ENCODE measurements around the gene FEM1C.
A peak's percentile ranks its signal among the peaks of the same experiment; 100 is the strongest.

The FEM1C gene

DNA sequence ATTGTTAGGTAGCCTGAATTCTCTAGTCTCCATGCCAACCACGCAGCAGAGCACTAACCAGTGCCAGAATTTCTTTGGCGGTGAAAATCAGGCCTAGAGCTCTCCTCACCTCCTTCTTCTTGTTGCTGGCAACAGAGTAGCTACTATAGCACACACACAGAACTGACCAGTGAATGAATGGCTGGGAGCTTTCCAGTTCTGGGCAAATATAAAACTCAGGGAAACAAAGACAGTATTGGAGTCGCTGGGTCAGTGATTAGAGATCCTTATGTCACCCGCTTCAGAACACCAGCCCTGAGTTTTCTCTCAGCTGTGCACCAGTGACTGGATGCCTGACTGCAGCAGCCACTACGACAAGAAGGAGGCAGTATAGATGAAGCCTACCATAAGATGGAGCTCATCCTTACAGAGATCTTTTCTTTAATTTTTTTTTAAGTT lies 26.9 kb upstream of the FEM1C start:
- Mint-ChIP-seq H3K36me3 (no peaks in the 10 kb centered on the region), H3K4me3 (no peak overlapping the region), H3K27me3 (peaks cover 5% of the 10 kb centered on the region), H3K27ac (no peak overlapping the region), H3K9me3 (no peaks in the 10 kb centered on the region), H3K4me1 (peaks cover 4% of the 10 kb centered on the region)

DNA sequence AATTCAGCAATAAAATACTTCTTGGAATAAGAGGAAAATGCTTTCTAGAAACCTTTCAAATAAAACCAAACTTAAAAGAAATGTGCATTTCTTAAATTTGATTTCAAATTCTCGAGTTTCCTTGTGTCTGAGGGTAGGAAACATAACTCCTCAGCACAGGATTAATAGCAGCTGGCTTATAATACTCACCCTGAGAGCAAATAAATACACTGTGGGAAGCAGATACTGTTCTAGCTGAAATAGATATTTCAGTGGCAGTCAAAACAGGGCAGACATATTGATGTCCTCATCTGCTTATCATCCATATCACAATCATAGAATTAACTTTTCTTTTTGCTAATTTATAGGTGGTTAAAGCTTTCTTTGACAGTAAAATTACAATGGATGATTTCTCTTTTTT lies 24.1 kb upstream of the FEM1C start:
- Mint-ChIP-seq H3K27ac (no peak overlapping the region), H3K9me3 (no peaks in the 10 kb centered on the region), H3K36me3 (no peaks in the 10 kb centered on the region), H3K27me3 (peaks cover 4% of the 10 kb centered on the region), H3K4me1 (no peaks in the 10 kb centered on the region), H3K4me3 (no peak overlapping the region)

DNA sequence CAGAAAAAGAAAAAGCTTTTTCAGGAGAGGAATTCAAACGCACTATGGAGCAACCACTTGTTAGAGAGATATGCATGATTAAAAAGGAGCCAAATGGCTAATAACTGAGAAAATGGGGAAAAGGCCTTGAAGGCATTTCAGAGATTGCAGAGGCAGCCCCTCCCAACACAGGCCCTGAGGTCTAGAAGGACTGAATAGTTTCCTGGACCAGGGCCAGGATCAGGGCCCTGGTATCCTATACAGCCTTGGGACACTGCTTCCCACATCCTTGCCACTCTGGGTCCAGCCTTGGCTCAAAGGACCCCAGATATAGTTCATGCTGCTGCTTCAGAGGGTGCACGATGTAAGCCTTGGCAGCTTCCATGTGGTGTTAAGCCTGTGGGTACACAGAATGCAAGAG lies 20.7 kb upstream of the FEM1C start:
- Mint-ChIP-seq H3K9me3 (no peaks in the 10 kb centered on the region), H3K27ac (no peak overlapping the region), H3K36me3 (no peaks in the 10 kb centered on the region), H3K4me3 (no peak overlapping the region), H3K27me3 (peaks cover 6% of the 10 kb centered on the region), H3K4me1 (no peaks in the 10 kb centered on the region)

DNA sequence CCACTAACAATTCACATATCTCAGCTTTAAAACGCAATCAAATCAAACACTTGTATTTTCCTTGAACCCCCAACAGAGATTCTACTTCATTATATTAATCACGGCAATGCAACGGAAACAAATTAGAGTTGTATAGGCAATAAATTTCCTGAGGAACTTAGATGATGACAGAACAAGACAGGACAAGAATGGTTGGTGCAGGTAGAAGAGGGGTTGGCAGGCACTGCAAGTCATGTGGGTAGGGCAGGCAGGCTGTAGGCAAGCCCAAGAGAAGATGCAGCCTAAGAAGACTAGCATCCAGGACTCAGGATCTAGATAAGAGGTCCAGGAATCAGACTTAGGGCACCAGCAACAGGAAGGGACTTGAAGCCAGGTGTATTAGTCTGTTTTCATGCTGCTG lies 16.6 kb upstream of the FEM1C start:
- H3K4me1 Mint-ChIP-seq: peaks cover 15% of the 10 kb centered on the region
- H3K9me3 Mint-ChIP-seq: no peaks in the 10 kb centered on the region
- H3K27me3 Mint-ChIP-seq: peaks cover 3% of the 10 kb centered on the region
- no peak overlapping the region for H3K27ac Mint-ChIP-seq
- no peak overlapping the region for H3K4me3 Mint-ChIP-seq
- H3K36me3 Mint-ChIP-seq: no peaks in the 10 kb centered on the region

DNA sequence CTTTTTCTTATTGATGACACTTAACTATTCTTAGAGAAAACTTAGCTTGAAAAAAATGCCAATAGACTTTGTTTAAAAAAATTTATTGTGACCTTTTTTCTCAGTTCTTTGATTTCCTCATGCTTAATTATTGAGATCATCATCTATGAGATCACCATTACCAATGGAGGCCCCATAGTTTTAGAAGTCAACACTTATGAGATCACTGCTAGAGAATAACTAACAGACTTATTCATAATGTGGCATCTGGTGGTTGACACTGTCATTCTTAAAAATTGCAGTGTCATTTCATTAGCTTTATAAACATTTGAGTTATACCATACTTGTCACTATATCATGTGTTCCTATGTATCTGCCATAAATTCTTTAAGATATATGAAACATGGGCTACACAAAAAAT lies 14.9 kb upstream of the FEM1C start:
- no peak overlapping the region for H3K4me3 Mint-ChIP-seq
- H3K9me3 Mint-ChIP-seq: no peaks in the 10 kb centered on the region
- no peaks in the 10 kb centered on the region for H3K36me3 Mint-ChIP-seq
- peaks cover 3% of the 10 kb centered on the region for H3K27me3 Mint-ChIP-seq
- H3K4me1 Mint-ChIP-seq: peaks cover 15% of the 10 kb centered on the region
- no peak overlapping the region for H3K27ac Mint-ChIP-seq

DNA sequence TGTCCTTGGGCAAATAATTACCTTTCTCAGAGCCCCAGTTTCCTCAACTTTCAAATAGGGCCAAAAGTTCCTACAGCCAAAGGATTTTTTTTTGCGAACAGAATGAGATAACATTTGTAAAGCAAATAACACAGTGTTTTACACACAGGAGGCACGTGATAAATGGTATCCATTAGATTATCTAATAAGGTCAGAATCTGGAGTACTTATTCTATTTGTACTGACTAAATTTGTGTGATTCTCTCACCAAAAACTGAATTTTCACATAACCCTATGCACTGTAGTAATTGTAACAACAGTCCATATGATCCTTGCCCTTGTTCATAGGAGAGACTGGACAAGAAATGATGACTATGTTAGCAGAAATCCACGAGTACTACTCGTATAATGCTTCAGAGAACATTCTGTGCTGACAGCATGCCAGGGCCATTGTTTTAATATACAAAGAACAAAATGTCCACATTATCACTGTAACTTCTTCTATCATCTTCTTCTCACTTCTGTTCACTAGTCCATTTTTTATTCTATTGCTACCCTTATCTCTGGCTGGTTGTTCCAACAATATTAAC lies 13.9 kb upstream of the FEM1C start:
- Mint-ChIP-seq H3K27me3 (peaks cover 3% of the 10 kb centered on the region), H3K4me3 (no peak overlapping the region), H3K27ac (peak overlapping the region; percentile 38), H3K9me3 (no peaks in the 10 kb centered on the region), H3K36me3 (no peaks in the 10 kb centered on the region), H3K4me1 (peaks cover 15% of the 10 kb centered on the region)

DNA sequence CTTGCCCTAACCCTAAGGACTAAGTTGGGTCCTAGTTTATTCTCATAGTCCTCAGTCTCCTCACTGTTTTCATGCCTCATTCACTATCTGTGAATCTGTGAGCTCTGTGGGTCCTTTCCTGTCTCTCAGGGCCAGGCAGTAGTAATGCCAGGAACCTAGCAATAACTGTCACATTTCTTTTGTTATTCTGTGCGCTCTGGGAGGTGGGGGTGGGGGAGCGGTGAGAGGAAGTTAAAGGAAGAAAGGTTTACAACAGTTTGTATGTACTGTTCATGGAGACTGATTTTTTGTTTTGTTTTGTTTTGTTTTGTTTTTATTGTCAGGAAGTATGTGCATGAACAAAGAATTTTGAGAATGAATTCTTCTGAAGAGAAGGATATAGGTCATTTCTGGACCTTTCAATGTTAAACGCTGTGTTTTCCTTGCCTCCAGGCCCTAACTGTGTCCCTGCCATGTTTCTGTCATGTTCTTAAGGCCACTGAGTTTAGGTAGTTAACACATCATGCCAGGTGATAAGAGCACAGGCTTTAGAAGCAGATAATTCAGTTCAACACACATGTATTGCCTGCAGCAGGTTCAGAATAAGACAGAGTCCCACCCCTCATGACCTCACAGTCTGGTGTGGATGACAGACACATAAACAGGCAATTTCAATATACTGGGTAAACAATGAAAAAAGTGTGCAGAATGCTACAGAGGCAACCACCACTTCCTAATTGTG lies 13.3 kb upstream of the FEM1C start:
- Mint-ChIP-seq H3K27me3 (no peaks in the 10 kb centered on the region), H3K36me3 (peaks cover 2% of the 10 kb centered on the region), H3K4me1 (peaks cover 15% of the 10 kb centered on the region), H3K4me3 (no peak overlapping the region), H3K27ac (peak overlapping the region; percentile 38), H3K9me3 (no peaks in the 10 kb centered on the region)

DNA sequence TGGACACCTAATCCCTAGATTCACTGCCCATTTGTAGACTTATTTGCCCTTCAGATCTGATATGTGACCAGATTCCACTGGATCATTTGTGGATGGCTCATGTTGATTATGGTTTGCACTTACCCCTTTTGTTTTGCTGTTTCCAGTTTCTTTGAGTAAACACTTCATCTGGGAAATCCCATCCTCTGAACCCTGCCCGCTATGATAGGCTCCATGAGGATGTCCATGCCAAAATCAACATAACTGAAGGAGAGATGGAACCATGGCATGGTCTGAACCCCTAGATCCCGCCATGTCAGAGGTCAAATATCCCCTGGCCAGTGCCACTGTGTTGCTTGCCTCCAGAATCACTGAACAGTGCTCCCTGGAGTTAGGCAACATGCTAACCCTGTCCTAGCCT lies 11.7 kb upstream of the FEM1C start:
- H3K4me1 Mint-ChIP-seq: peaks cover 15% of the 10 kb centered on the region
- H3K36me3 Mint-ChIP-seq: peaks cover 2% of the 10 kb centered on the region
- no peaks in the 10 kb centered on the region for H3K27me3 Mint-ChIP-seq
- H3K4me3 Mint-ChIP-seq: no peak overlapping the region
- no peak overlapping the region for H3K27ac Mint-ChIP-seq
- H3K9me3 Mint-ChIP-seq: no peaks in the 10 kb centered on the region

DNA sequence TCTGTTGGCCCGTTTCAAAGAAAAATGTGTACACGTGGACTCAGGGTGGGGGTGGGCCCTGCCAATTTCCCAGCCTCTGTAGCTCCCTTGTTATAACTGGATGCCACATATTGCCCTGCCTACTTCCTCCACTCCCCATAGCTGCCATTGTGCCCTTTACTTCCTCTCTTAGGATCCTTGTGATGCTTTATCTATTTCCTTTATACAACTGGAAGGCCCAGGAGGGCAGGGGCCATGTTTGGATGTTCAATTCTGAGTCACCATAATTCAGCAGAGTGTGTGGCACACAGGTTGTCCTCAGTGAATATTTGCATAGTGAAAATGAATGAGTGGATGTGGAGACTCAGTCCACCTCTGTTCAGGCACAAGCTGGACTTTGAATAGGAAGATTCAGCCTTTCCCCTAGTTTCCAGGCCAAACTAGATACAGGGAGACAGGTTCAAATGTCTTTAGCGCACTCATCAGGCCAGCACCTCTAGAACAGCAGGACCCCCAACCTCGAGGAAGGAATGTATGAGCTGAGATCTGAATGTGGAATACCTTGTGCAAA lies 10.6 kb upstream of the FEM1C start:
- H3K4me3 Mint-ChIP-seq: no peak overlapping the region
- peaks cover 2% of the 10 kb centered on the region for H3K36me3 Mint-ChIP-seq
- no peaks in the 10 kb centered on the region for H3K27me3 Mint-ChIP-seq
- no peaks in the 10 kb centered on the region for H3K9me3 Mint-ChIP-seq
- H3K27ac Mint-ChIP-seq: no peak overlapping the region
- H3K4me1 Mint-ChIP-seq: peaks cover 15% of the 10 kb centered on the region

DNA sequence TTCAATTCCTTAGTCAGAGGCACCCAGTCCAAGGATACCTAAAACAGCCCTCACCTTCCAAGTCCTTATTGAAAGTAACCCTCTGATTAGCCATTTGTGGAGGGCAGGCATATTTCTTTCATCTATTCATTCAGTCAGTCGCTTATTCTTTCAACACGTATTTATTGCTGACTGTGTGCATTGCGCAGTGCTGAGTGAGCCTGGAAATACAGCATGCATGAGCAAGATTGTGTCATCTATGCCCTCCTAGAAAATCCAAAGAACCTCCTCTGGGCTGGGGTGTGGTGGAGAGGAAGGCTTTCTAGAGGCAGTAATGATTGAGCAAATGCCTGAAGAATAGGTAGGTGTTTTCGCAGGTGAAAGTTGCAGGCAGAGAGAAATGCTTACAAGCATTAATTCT lies 8.5 kb upstream of the FEM1C start:
- Mint-ChIP-seq H3K27me3 (no peaks in the 10 kb centered on the region), H3K27ac (no peak overlapping the region), H3K36me3 (peaks cover 2% of the 10 kb centered on the region), H3K9me3 (no peaks in the 10 kb centered on the region), H3K4me3 (no peak overlapping the region), H3K4me1 (peaks cover 14% of the 10 kb centered on the region)

DNA sequence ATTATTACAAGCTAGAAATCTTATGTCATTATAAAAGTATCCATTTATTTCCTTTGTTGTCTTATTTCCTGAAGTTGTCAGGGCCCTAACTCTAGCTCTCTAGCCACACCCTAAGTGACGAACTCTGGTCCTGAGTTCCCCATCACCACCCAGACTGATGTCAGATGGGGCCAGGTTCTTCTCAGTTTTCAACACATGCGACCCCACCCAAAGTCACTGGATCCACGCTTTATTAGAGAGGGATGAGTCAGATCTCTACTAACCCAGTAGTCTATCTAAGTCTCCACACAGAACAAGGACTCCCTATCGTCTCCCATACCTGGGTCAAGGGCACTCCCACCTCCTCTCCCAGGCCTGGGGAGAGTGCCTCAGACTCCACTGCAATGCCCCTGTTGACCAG lies 6.8 kb upstream of the FEM1C start:
- Mint-ChIP-seq H3K27ac (no peak overlapping the region), H3K4me3 (no peak overlapping the region), H3K9me3 (no peaks in the 10 kb centered on the region), H3K36me3 (peaks cover 3% of the 10 kb centered on the region), H3K27me3 (no peaks in the 10 kb centered on the region), H3K4me1 (no peaks in the 10 kb centered on the region)

DNA sequence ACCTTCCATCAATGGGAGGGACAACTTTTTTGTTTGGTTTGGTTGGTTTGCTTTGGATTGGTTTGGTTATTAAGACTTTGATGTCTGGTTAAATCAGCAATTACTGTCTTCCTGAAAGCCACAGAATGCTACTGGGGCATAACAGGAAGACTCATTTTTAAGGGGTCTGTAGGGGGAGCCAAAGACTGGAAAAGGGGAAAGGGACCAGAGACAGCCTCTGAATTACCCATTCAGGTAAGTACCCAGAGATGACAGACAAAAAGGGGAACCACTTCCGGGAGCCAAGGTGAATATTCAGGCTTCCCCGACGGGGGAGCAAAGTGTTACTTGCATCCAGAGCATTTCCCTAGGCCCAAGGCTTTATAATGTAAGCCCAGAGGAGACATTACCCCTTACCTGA lies 4.6 kb upstream of the FEM1C start:
- no peaks in the 10 kb centered on the region for H3K9me3 Mint-ChIP-seq
- peaks cover 5% of the 10 kb centered on the region for H3K36me3 Mint-ChIP-seq
- H3K27me3 Mint-ChIP-seq: no peaks in the 10 kb centered on the region
- peaks cover 6% of the 10 kb centered on the region for H3K4me1 Mint-ChIP-seq
- no peak overlapping the region for H3K27ac Mint-ChIP-seq
- no peak overlapping the region for H3K4me3 Mint-ChIP-seq

DNA sequence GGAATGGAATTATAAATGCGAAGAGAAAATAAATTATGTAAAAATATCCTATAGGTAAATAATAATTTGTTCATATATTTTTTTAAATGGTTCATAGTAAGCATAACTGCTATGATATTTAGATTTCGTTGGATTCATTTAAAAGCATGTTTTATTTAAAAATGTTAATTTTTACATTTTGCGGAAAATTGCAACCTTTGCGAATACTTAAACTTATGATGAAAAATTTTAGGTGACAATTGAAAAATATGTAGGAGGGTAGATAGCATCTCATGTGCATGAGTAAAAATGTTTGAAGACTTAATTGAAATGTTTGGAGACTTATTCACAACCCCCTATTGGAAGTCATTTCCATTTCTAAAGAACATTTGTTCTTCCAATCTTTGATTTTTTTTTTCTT lies 4.1 kb upstream of the FEM1C start:
- Mint-ChIP-seq H3K27me3 (no peaks in the 10 kb centered on the region), H3K4me1 (peaks cover 6% of the 10 kb centered on the region), H3K4me3 (no peak overlapping the region), H3K27ac (no peak overlapping the region), H3K36me3 (peaks cover 5% of the 10 kb centered on the region), H3K9me3 (no peaks in the 10 kb centered on the region)

DNA sequence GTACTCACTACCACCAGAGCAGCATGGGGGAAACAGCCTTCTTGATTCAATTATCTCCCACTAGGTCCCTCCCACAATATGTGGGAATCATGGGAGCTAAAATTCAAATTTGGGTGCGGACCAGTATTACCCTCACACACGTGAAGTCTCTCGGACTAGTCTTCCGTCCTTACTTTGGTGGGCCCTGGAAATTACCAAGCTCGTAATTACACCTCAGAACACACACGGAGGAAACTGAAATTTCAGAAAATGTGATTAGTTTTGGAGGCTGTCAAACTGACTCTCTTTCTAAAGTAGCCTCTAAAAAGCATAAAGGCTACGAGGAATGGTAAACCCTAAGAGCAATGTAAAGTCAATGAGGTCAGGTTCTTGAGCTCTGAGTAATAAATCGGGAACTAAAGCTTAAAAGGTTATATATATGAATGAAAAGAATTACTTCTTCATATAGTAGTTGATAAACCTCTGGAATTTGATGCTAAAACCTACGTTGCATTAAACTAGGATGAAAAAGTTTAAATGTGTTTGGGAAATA lies 842 bp upstream of the FEM1C start:
- Mint-ChIP-seq H3K9me3 (no peaks in the 10 kb centered on the region), H3K4me3 (peak overlapping the region; percentile 96), H3K27me3 (no peaks in the 10 kb centered on the region), H3K27ac (peak overlapping the region; percentile 88), H3K4me1 (peaks cover 37% of the 10 kb centered on the region), H3K36me3 (peaks cover 13% of the 10 kb centered on the region)

DNA sequence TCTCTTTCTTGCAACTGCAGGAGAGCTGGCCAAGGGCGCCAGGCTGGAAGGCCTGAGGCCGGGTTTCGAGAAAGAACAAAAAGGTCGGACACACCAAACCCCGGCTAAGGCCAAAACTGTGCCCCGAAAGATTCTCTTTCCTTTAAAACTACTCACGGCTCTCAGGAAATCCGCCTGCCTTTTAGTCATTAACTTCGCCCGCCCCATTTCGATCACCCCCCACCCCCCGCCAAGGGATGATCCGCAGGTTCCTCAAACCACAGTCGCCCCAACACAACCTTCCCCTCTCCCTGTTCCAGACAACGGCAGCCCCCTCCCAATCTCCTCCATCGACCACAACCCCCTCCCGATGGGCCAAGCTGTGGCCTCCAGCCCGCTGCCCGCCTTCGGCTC lies 536 bp downstream of the FEM1C start:
- Mint-ChIP-seq H3K9me3 (no peaks in the 10 kb centered on the region), H3K4me1 (peaks cover 51% of the 10 kb centered on the region)

DNA sequence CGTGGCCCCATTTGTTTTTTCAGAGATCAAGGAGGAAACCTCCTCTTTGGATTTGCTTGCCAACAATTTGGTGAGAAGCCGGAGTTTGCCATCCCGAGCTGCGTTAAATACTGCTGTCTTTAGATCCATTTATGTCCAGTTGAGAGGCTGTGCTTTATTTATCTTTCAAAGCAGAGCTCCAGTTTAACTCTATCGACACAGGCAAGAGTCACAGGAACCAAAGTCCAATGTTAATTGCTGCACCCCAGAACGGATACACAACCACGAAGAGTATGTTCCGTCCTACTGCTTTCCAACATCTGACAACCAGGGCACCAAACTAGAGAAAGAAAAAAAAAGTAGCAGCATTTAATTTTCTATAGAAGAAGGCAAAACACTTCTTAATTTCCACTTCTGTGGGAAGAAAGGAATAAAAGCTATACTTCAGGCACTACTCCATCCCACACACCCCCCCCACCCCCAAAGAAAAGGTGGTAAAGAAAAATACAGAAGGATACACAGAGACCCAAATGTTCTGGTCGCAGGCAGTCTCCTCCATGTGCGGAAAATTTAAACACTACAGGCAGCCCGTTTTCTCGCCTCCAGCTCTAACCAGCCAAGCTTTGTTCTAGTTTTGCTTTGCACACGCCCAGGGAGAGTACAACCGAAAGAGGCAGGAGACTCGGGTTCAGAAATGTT lies 1.1 kb downstream of the FEM1C start:
- H3K9me3 Mint-ChIP-seq: no peaks in the 10 kb centered on the region
- peaks cover 24% of the 10 kb centered on the region for H3K36me3 Mint-ChIP-seq
- peak overlapping the region; percentile 96 for H3K4me3 Mint-ChIP-seq
- H3K27ac Mint-ChIP-seq: peak overlapping the region; percentile 96
- H3K4me1 Mint-ChIP-seq: peaks cover 56% of the 10 kb centered on the region
- H3K27me3 Mint-ChIP-seq: no peaks in the 10 kb centered on the region

More for the DNA sequence above, 536 bp downstream of the FEM1C start:
- Mint-ChIP-seq H3K4me3 (peak overlapping the region; percentile 96), H3K27me3 (no peaks in the 10 kb centered on the region), H3K36me3 (peaks cover 20% of the 10 kb centered on the region), H3K27ac (peak overlapping the region; percentile 96)
